SK-N-SH (cell line): Measurements from ENCODE around the gene MICALL1. TPM values are rescaled to one million over a fixed set of nuclear protein-coding genes. Genes with fewer than 3 reads are reported as not detected.

Source experiments
- CTCF ChIA-PET: fragments of 300-600, 350-600 bp; formaldehyde crosslinking; extraction: SDS; loops from one replicate; lab custom pipeline; 2021; lab: Yijun Ruan, JAX
- POLR2A ChIA-PET: fragments of 350-600 bp; sonication (Branson Sonifier 250); formaldehyde crosslinking; extraction: SDS; loops from one replicate; lab custom pipeline; 2020; ENCODE audit warnings: antibody characterized with exemption, inconsistent platforms; lab: Yijun Ruan, JAX
- DNase-seq: peaks from one replicate; pipeline ENCODE4 v3.0.0; 2012
- H2AFZ ChIP-seq: fragments of 200-600 bp; sonication (generic); 2 replicates; pipeline ENCODE4 v1.8.1; 2016; ENCODE audit warnings: antibody characterized with exemption, mild to moderate bottlenecking, low read depth
- H3F3A ChIP-seq: fragments of 200-600 bp; sonication (generic); replicated peaks from 2 replicates; pipeline ENCODE3; 2016; ENCODE audit warnings: antibody characterized with exemption, mild to moderate bottlenecking; ENCODE audit not compliant: insufficient read depth
- H3K27ac ChIP-seq, 2 experiments: fragments of 200-500 bp in 1 of 2; fragments of 200-600 bp in 1 of 2; sonication (Bioruptor generic) in 1 of 2; sonication (generic), shearing (Covaris generic) in 1 of 2; 2 replicates each; pipeline versions ENCODE4 v1.5.1 to v1.6.1; 2014 to 2016; ENCODE audit warnings: low read depth in 2 of 2, inconsistent platforms in 1 of 2, low read length in 1 of 2, mild to moderate bottlenecking in 1 of 2, mixed read lengths in 1 of 2
- H3K27me3 ChIP-seq: fragments of 200-600 bp; sonication (generic), shearing (Covaris generic); 2 replicates; pipeline ENCODE4 v1.6.1; 2016; ENCODE audit warnings: mixed run types; ENCODE audit not compliant: insufficient read depth
- H3K36me3 ChIP-seq, 2 experiments: fragments of 200-500 bp in 1 of 2; fragments of 200-600 bp in 1 of 2; sonication (Bioruptor generic) in 1 of 2; sonication (generic) in 1 of 2; replicated peaks in 1 of 2; 2 replicates each; pipeline versions ENCODE3 to v1.5.1; 2014 to 2016; ENCODE audit warnings: low read length in 1 of 2, mild to moderate bottlenecking in 1 of 2; ENCODE audit not compliant: insufficient read depth in 2 of 2, control insufficient read depth in 1 of 2
- H3K4me1 ChIP-seq, 2 experiments: fragments of 200-500 bp in 1 of 2; fragments of 200-600 bp in 1 of 2; sonication (Bioruptor generic) in 1 of 2; sonication (generic), shearing (Covaris generic) in 1 of 2; 2 replicates each; pipeline versions ENCODE4 v1.5.1 to v1.6.1; 2014 to 2016; ENCODE audit warnings: low read depth in 1 of 2, low read length in 1 of 2, mixed run types in 1 of 2; ENCODE audit not compliant: insufficient read depth in 2 of 2, control insufficient read depth in 1 of 2
- H3K4me2 ChIP-seq: fragments of 200-600 bp; sonication (generic), shearing (Covaris generic); 2 replicates; pipeline ENCODE4 v1.6.1; 2017; ENCODE audit warnings: mixed run types
- H3K4me3 ChIP-seq, 2 experiments: fragments of 200-500 bp in 1 of 2; fragments of 200-600 bp in 1 of 2; sonication (Bioruptor generic) in 1 of 2; sonication (generic), shearing (Covaris generic) in 1 of 2; 2 replicates each; pipeline versions ENCODE4 v1.5.1 to v1.8.1; 2014 to 2016; ENCODE audit warnings: low read depth in 2 of 2, inconsistent platforms in 1 of 2, low read length in 1 of 2, mild to moderate bottlenecking in 1 of 2, mixed read lengths in 1 of 2, moderate library complexity in 1 of 2
- H3K79me2 ChIP-seq: fragments of 200-600 bp; sonication (generic); 2 replicates; pipeline ENCODE4 v1.8.1; 2017; ENCODE audit warnings: mild to moderate bottlenecking; ENCODE audit not compliant: insufficient read depth
- H3K9ac ChIP-seq: fragments of 200-600 bp; sonication (generic); 2 replicates; pipeline ENCODE4 v1.6.1; 2017; ENCODE audit warnings: mixed run types
- H3K9me2 ChIP-seq: fragments of 200-600 bp; sonication (generic); 2 replicates; pipeline ENCODE4 v1.6.1; 2017; ENCODE audit warnings: mixed run types
- H3K9me3 ChIP-seq: fragments of 200-600 bp; sonication (generic); 2 replicates; pipeline ENCODE4 v1.6.1; 2017; ENCODE audit warnings: mixed run types, mild to moderate bottlenecking, moderate library complexity
- H4K20me1 ChIP-seq: fragments of 200-600 bp; sonication (generic); 2 replicates; pipeline ENCODE4 v1.6.1; 2017; ENCODE audit warnings: mild to moderate bottlenecking, mixed run types; ENCODE audit not compliant: insufficient read depth
- CHD2 ChIP-seq: fragments of 150-350 bp; IDR thresholded peaks from 2 replicates; pipeline ENCODE4 v1.6.1; 2018; ENCODE audit warnings: low read length; ENCODE audit not compliant: partially characterized antibody
- EZH2phosphoT487 ChIP-seq: fragments of 200-600 bp; sonication (generic); IDR thresholded peaks from 2 replicates; pipeline ENCODE4 v1.6.1; 2017; ENCODE audit warnings: low read depth, mixed run types, mild to moderate bottlenecking, antibody characterized with exemption, moderate library complexity, borderline replicate concordance
- FOSL2 ChIP-seq: IDR thresholded peaks from 2 replicates; pipeline ENCODE4 v1.4.0; 2012; ENCODE audit warnings: low read depth, mild to moderate bottlenecking, moderate library complexity, borderline replicate concordance
- FOXJ3 ChIP-seq: sonication (generic); formaldehyde crosslinking; IDR thresholded peaks from 2 replicates; pipeline ENCODE4 v1.5.1; 2020; ENCODE audit warnings: mild to moderate bottlenecking, missing genetic modification reagents
- GATA2 ChIP-seq: sonication (generic); formaldehyde crosslinking; IDR thresholded peaks from 2 replicates; pipeline ENCODE4 v1.5.0; 2020; ENCODE audit warnings: mild to moderate bottlenecking, missing genetic modification reagents
- MEF2A ChIP-seq: IDR thresholded peaks from 2 replicates; pipeline ENCODE4 v1.4.0; 2012; ENCODE audit warnings: low read depth, borderline replicate concordance
- NRF1 ChIP-seq: IDR thresholded peaks from 2 replicates; pipeline ENCODE4 v1.6.1; 2012; ENCODE audit warnings: low read depth, mild to moderate bottlenecking, low read length
- POLR2AphosphoS5 ChIP-seq: IDR thresholded peaks from 2 replicates; pipeline ENCODE4 v1.6.1; 2012; ENCODE audit warnings: low read depth, low read length
- RAD21 ChIP-seq: IDR thresholded peaks from 2 replicates; pipeline ENCODE4 v1.6.1; 2012; ENCODE audit warnings: mild to moderate bottlenecking, low read length
- RCOR1 ChIP-seq: fragments of 150-350 bp; IDR thresholded peaks from 2 replicates; pipeline ENCODE4 v1.6.1; 2017; ENCODE audit warnings: antibody characterized with exemption, low read length
- SMC3 ChIP-seq: IDR thresholded peaks from 2 replicates; pipeline ENCODE4 v1.6.1; 2012; ENCODE audit warnings: low read depth, low read length, improper control_type of control experiment
- TCF12 ChIP-seq: IDR thresholded peaks from 2 replicates; pipeline ENCODE4 v1.4.0; 2012
- TEAD4 ChIP-seq: IDR thresholded peaks from 2 replicates; pipeline ENCODE4 v1.4.0; 2012; ENCODE audit warnings: mild to moderate bottlenecking, borderline replicate concordance; ENCODE audit not compliant: insufficient read depth
- YY1 ChIP-seq: IDR thresholded peaks from 2 replicates; pipeline ENCODE4 v1.4.0; 2012; ENCODE audit warnings: low read depth, mild to moderate bottlenecking
- ZBTB33 ChIP-seq: IDR thresholded peaks from 2 replicates; pipeline ENCODE4 v1.4.0; 2012; ENCODE audit warnings: low read depth, borderline replicate concordance
- WGBS: methylation state at CpG from one replicate; pipeline ENCODE4 v1.1.6; 2017; ENCODE audit warnings: low lambda C conversion rate; 5-methylcytosine and 5-hydroxymethylcytosine counted together
- polyA plus RNA-seq, 3 experiments: library from polyadenylated mRNA; depleted of rRNA; stranded (reverse); fragments of >200 nt; gene quantifications; 2 replicates each; pipeline ENCODE4 v1.2.3, GENCODE V29; 2012

Gene MICALL1
- polyA plus RNA-seq, 1 of the 3 experiments (the other 2 are of a cell fraction) = 12.9 TPM

DNA sequence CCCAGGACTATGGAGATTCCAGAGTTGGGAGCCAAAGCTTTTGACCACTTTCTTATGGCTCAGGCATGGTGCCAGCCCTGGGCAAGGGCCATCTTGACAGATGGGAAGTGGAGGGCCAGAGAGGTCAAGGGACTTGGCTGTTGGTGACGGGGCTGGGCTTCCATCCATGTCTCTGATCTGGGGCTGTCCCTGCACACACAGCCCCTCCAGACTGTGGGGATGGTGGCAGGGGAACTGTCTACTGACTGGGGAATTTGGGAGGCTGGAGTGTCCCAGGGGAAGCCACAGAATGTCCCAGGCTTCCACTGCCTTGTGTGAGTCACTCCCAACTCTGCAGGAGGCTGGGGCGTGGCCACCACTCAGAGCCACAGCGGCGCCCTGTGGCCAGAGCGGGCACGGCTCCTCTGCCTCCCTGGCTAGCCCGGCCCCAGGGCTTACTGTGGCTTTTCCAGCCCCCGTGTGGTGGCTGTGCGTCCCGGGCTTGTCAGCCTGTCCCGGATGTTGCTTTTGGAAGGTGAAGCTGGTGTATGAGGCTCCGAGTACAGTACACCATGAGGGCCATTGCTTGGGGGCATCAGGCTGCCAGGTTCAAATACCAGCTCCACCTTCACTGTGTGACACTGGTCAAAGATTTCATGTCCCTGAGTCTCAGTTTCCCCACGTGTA, 27.7 kb downstream of the MICALL1 start (continued):
- peak; percentile 66 for TF ChIP-seq SMC3
- TF ChIP-seq POLR2AphosphoS5 = no peak
- TF ChIP-seq EZH2phosphoT487 = no peak
- peak; percentile 12 for TF ChIP-seq CHD2
- TF ChIP-seq RCOR1 = 0 out of 2 replicates have a peak, but pooled peaks have one; percentile 40
- TF ChIP-seq RAD21 = peak; percentile 64
- TF ChIP-seq FOSL2 = peak; percentile 91; the same call in 1 of the 2 replicates
- no peak for TF ChIP-seq YY1
- no peak for TF ChIP-seq GATA2 (CRISPR knock-in tag)

GRCh38 chr22:37940698-37941376, 34.7 kb downstream of the MICALL1 start:
- Histone ChIP-seq H4K20me1 (no peaks in the 10 kb centered on the region), H3K9me2 (no peaks in the 10 kb centered on the region), H2AFZ (no peak overlapping the region), H3K27ac (no peak overlapping the region), H3K36me3 (peaks cover 4 to 8% of the 10 kb centered on the region in 2 experiments), H3K4me2 (no peak overlapping the region), H3K4me3 (no peak overlapping the region), H3K79me2 (no peaks in the 10 kb centered on the region), H3F3A (no peaks in the 10 kb centered on the region), H3K9me3 (no peaks in the 10 kb centered on the region), H3K4me1 (no peaks in the 10 kb centered on the region), H3K27me3 (no peaks in the 10 kb centered on the region), H3K9ac (no peak overlapping the region)
- WGBS = 84% methylated on average over 3 of the region's 12 CpGs
- CTCF ChIA-PET = interaction anchor here (1.3 kb wide), 1 partner anchor 24 kb away, joined by 3 read pairs; no protein-coding TSS in a partner anchor
- TF ChIP-seq FOXJ3 = no peak
- no peak for TF ChIP-seq YY1
- TF ChIP-seq GATA2 (CRISPR knock-in tag) = no peak
- no peak for TF ChIP-seq TCF12
- no peak for TF ChIP-seq ZBTB33
- no peak for TF ChIP-seq RAD21
- no peak for TF ChIP-seq RCOR1
- no peak for TF ChIP-seq MEF2A
- no peak for TF ChIP-seq NRF1
- no peak for TF ChIP-seq TEAD4
- POLR2A ChIA-PET = no interaction called here
- DNase-seq = no peak
